ENCODE results near the gene HIP1.

DNA sequence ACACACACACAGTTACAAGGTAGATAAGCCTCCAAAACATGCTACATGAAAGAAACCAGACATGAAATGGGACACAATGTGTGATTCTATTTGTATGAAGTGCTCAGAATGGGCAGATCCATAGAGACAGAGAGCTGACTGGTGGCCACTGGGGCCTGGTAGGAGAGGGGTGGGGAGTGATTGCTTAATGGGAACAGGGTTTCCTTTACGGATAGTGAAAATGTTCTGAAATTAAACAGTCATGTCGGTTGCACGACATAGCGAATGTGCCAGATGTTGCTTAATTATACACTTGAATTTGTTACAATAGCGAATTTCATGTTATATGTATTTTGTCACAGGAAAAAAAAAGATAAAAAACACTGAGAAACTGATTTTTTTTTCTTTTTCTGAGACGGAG lies 124.3 kb downstream of the HIP1 start:
- TF ChIP-seq, protein P1, sequence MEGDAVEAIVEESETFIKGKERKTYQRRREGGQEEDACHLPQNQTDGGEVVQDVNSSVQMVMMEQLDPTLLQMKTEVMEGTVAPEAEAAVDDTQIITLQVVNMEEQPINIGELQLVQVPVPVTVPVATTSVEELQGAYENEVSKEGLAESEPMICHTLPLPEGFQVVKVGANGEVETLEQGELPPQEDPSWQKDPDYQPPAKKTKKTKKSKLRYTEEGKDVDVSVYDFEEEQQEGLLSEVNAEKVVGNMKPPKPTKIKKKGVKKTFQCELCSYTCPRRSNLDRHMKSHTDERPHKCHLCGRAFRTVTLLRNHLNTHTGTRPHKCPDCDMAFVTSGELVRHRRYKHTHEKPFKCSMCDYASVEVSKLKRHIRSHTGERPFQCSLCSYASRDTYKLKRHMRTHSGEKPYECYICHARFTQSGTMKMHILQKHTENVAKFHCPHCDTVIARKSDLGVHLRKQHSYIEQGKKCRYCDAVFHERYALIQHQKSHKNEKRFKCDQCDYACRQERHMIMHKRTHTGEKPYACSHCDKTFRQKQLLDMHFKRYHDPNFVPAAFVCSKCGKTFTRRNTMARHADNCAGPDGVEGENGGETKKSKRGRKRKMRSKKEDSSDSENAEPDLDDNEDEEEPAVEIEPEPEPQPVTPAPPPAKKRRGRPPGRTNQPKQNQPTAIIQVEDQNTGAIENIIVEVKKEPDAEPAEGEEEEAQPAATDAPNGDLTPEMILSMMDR (IDR thresholded peaks at IDR 0.05; ENCODE audit: low read depth, low read length, poor library complexity, severe bottlenecking) = no peak
- no peak for TF ChIP-seq EZH2phosphoT487 (IDR thresholded peaks at IDR 0.05; ENCODE audit: borderline replicate concordance, low read length)
